ENCODE measurements around the gene UBE2L3.
"Not testable (repeated sequence)": the region's sequence is repeated elsewhere in the genome, so short reads cannot be mapped to it uniquely, and the experiment has no call there.

The UBE2L3 gene

DNA sequence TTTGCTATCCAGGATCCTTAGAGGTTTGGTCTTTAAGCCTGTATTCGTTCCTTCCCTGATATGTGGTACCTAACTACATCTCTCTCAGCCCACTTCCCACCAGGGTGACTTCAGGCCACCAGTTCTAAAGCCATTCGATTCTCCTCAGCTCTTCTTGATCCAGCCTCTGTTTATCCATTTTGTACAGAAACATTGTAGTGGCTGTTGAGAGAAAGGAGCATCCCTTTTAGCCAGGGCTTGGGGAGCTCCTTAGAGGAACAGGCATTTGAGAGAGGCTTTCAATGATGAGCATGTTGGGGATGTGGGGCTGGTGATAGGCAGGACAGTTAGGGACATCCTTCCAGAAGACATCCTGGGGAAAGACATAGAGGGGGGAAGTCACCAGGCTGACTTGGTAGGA lies 17.9 kb downstream of the UBE2L3 start:
- H3K27ac Mint-ChIP-seq: peak overlapping the region; percentile 1
- ATAC-seq (ENCODE audit: low read depth): no peak
- peaks cover 28% of the 10 kb centered on the region for H3K4me1 Mint-ChIP-seq
- DNase-seq (ENCODE audit: low spot score in 2 of 2): no peak
- H3K4me3 Mint-ChIP-seq: no peak overlapping the region
- peaks cover 4% of the 10 kb centered on the region for H3K36me3 Mint-ChIP-seq
- H3K9me3 Mint-ChIP-seq: no peaks in the 10 kb centered on the region
- no peaks in the 10 kb centered on the region for H3K27me3 Mint-ChIP-seq

GRCh38 chr22:21587803-21588611 lies 20.5 kb downstream of the UBE2L3 start:
- peak; percentile 85 for ATAC-seq (ENCODE audit: low read depth)
- Mint-ChIP-seq H3K9me3 (no peaks in the 10 kb centered on the region), H3K27ac (peak overlapping the region; percentile 81), H3K4me1 (peaks cover 41% of the 10 kb centered on the region), H3K4me3 (peak overlapping the region; percentile 60), H3K27me3 (no peaks in the 10 kb centered on the region), H3K36me3 (peaks cover 6% of the 10 kb centered on the region)
- peak; percentile 30 to 43 for DNase-seq (ENCODE audit: low spot score in 2 of 2)

GRCh38 chr22:21589396-21589795 lies 21.9 kb downstream of the UBE2L3 start:
- no peak overlapping the region for H3K4me3 Mint-ChIP-seq
- no peak overlapping the region for H3K27ac Mint-ChIP-seq
- peaks cover 19% of the 10 kb centered on the region for H3K36me3 Mint-ChIP-seq
- H3K4me1 Mint-ChIP-seq: peaks cover 50% of the 10 kb centered on the region
- DNase-seq (ENCODE audit: low spot score in 2 of 2) (no peak), ATAC-seq (ENCODE audit: low read depth) (no peak)
- no peaks in the 10 kb centered on the region for H3K27me3 Mint-ChIP-seq
- no peaks in the 10 kb centered on the region for H3K9me3 Mint-ChIP-seq

GRCh38 chr22:21590809-21591641 lies 23.5 kb downstream of the UBE2L3 start:
- ATAC-seq (ENCODE audit: low read depth) (peak; percentile 66), DNase-seq (ENCODE audit: low spot score in 2 of 2) (peak in 1 of 2 donors; percentile 44)
- Mint-ChIP-seq H3K4me1 (peaks cover 45% of the 10 kb centered on the region), H3K9me3 (no peaks in the 10 kb centered on the region), H3K27me3 (no peaks in the 10 kb centered on the region), H3K4me3 (peak overlapping the region; percentile 49), H3K27ac (peak overlapping the region; percentile 71), H3K36me3 (peaks cover 28% of the 10 kb centered on the region)

DNA sequence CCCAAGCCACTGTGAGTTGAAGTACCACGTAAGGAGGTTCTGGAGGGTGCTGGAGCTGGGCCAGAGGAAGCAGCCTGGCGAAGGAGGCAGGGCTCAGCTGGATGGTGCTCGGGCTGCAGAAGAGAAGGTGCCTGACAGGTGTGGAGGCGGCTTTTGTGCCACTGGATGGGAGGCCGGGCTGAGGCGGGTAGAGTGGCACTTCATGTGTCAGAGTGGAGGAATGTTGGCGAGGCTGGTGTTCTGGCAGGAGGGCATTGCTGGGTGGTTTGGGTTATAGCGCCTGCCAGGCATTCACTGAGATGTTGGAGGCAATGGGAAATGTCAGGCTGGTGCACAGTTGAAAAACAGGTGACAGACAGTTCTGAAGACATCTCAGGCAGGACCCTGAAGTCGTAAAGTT lies 24.2 kb downstream of the UBE2L3 start:
- Mint-ChIP-seq H3K27me3 (no peaks in the 10 kb centered on the region), H3K4me3 (no peak overlapping the region), H3K27ac (peak overlapping the region; percentile 71), H3K36me3 (peaks cover 30% of the 10 kb centered on the region), H3K4me1 (peaks cover 45% of the 10 kb centered on the region), H3K9me3 (no peaks in the 10 kb centered on the region)
- DNase-seq (ENCODE audit: low spot score in 2 of 2) (no peak), ATAC-seq (ENCODE audit: low read depth) (no peak)

- DNase-seq (ENCODE audit: low spot score in 2 of 2): no peak
- no peaks in the 10 kb centered on the region for H3K27me3 Mint-ChIP-seq
- H3K4me1 Mint-ChIP-seq: peaks cover 43% of the 10 kb centered on the region
- no peaks in the 10 kb centered on the region for H3K9me3 Mint-ChIP-seq
- ATAC-seq (ENCODE audit: low read depth): no peak
- H3K4me3 Mint-ChIP-seq: no peak overlapping the region
- H3K27ac Mint-ChIP-seq: no peak overlapping the region
- peaks cover 32% of the 10 kb centered on the region for H3K36me3 Mint-ChIP-seq
Observed at GRCh38 chr22:21592422-21592821, 24.9 kb downstream of the UBE2L3 start.

- no peaks in the 10 kb centered on the region for H3K27me3 Mint-ChIP-seq
- peaks cover 38% of the 10 kb centered on the region for H3K4me1 Mint-ChIP-seq
- H3K36me3 Mint-ChIP-seq: peaks cover 35% of the 10 kb centered on the region
- ATAC-seq (ENCODE audit: low read depth) (no peak), DNase-seq (ENCODE audit: low spot score in 2 of 2) (no peak)
- no peaks in the 10 kb centered on the region for H3K9me3 Mint-ChIP-seq
- peak overlapping the region; percentile 54 for H3K27ac Mint-ChIP-seq
- H3K4me3 Mint-ChIP-seq: no peak overlapping the region
Observed at GRCh38 chr22:21593406-21594232, 26.1 kb downstream of the UBE2L3 start.

DNA sequence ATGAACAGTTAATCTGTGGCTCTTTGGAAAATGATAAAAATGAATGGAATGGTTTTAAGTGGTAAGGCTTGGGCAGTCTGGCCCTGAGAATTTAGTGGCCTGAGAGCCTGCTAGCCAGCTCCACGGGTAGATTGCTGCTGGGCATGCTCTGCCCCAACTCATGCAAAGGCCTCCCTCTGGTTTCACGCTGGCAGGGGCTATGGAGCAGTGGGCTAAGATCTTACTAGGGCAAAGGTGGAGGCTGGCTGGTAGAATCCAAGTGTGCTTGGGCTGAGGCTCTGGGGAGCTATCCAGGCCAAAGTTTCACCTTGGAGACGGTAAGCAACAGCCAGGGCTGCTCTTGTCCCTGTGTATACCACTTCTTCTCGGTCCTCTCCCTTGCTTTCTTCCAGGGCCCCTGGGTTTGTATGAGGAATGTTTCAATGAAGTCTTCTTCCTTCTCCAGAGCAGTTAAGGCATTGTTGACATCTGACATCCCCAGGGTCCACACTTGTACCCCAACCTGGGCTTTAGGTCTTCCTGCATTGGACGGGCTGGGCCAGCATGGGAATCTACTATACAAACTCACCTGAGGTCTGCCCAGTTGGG lies 27.4 kb downstream of the UBE2L3 start:
- Mint-ChIP-seq H3K4me1 (peaks cover 35% of the 10 kb centered on the region), H3K27me3 (no peaks in the 10 kb centered on the region), H3K4me3 (no peak overlapping the region), H3K36me3 (peaks cover 41% of the 10 kb centered on the region), H3K27ac (no peak overlapping the region), H3K9me3 (no peaks in the 10 kb centered on the region)
- ATAC-seq (ENCODE audit: low read depth) (no peak), DNase-seq (ENCODE audit: low spot score in 2 of 2) (no peak)

- H3K36me3 Mint-ChIP-seq: peaks cover 40% of the 10 kb centered on the region
- not testable (repeated sequence) for DNase-seq (ENCODE audit: low spot score in 2 of 2); ATAC-seq (ENCODE audit: low read depth); H3K4me3 Mint-ChIP-seq; H3K9me3 Mint-ChIP-seq; H3K27me3 Mint-ChIP-seq; H3K27ac Mint-ChIP-seq
- peaks cover 22% of the 10 kb centered on the region for H3K4me1 Mint-ChIP-seq
Observed at GRCh38 chr22:21596356-21597135, 29.0 kb downstream of the UBE2L3 start.

DNA sequence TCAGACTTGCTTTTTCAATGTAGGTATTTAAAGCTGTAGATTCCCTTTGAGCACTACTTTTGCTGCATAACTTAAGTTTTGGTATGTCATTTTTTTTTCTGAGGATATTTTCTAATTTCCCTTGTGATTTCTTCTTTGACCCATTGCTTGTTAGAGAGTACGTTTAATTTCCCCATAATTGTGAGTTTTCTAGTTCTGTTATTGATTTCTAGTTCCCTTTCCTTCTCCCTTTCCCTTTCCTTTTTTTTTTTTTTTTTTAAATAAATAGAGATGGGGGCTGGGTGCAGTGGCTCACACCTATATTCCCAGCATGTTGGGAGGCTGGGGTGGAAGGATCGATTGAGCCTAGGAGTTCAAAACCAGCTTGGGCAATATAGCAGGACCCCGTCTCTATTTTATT lies 30.8 kb downstream of the UBE2L3 start:
- peak overlapping the region; percentile 2 for H3K27ac Mint-ChIP-seq

DNA sequence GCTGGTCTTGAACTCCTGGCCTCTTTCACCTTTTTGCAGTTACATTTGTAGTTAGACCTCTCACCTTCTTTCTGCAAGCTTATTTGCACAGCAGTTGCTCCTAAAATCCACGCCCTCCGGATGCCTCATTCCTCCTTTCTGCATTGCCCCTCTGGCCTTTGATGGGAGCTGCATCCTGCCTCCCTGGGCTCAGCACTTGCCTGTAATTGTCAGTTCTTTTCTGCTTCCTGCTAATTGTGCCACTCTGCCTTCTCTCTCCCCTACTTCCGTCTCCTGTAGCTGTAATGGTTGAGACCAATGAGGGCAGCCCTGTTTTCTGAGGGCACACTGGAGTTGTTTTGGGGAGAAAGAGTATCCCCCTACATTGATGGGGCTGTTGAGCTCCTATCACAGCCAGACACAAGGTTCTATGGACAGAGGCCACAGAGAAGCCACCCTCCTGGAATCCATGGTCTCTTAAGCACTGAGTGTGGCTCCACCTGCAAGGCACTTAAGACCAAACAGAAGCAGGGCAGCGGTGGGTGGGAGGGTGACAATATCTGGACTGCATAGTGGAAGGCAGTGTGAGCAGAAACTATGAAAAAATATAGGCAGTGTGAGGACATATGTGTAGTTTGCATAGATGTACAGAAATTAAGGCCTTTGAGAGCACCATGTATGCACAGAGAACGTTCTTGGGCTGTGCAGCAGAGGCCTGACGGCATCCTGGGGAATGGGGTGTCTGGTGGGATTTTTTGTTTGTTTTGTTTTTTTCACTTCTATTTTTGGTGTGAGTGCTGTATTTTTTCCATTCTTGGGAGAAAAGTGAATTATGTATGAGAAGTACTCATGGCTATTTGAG lies 31.8 kb downstream of the UBE2L3 start:
- no peak for ATAC-seq (ENCODE audit: low read depth)
- H3K36me3 Mint-ChIP-seq: peaks cover 28% of the 10 kb centered on the region
- H3K4me1 Mint-ChIP-seq: peaks cover 15% of the 10 kb centered on the region
- H3K9me3 Mint-ChIP-seq: no peaks in the 10 kb centered on the region
- no peak for DNase-seq (ENCODE audit: low spot score in 2 of 2)
- no peaks in the 10 kb centered on the region for H3K27me3 Mint-ChIP-seq
- H3K27ac Mint-ChIP-seq: peak overlapping the region; percentile 24
- peak overlapping the region; percentile 11 for H3K4me3 Mint-ChIP-seq

More for the DNA sequence above, 30.8 kb downstream of the UBE2L3 start:
- no peaks in the 10 kb centered on the region for H3K27me3 Mint-ChIP-seq
- H3K4me3 Mint-ChIP-seq: no peak overlapping the region
- H3K4me1 Mint-ChIP-seq: peaks cover 23% of the 10 kb centered on the region
- no peaks in the 10 kb centered on the region for H3K9me3 Mint-ChIP-seq
- DNase-seq (ENCODE audit: low spot score in 2 of 2) (no peak), ATAC-seq (ENCODE audit: low read depth) (no peak)
- H3K36me3 Mint-ChIP-seq: peaks cover 38% of the 10 kb centered on the region

DNA sequence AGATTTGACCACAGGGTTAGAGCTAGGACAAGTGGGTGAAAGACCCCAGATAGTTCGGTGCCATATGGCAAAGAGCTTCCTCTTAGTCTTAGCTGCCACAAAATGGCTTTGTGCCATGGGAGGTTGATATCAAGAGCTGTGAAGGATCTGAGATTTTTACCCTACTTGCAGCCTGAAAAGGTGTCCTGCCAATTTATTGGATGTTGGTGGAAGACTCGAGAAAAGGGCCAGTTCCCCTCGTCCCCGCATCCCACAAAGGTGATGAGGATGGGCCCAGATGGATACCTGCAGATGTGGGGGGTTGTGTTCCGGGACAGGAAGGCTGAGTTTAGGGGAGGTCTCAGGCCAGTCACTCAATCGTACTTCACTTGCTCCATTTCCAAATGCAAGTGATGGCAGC lies 35.1 kb downstream of the UBE2L3 start:
- ATAC-seq (ENCODE audit: low read depth) (no peak), DNase-seq (ENCODE audit: low spot score in 2 of 2) (no peak)
- Mint-ChIP-seq H3K36me3 (peaks cover 9% of the 10 kb centered on the region), H3K9me3 (no peaks in the 10 kb centered on the region), H3K4me1 (peaks cover 27% of the 10 kb centered on the region), H3K27ac (peak overlapping the region; percentile 72), H3K27me3 (no peaks in the 10 kb centered on the region), H3K4me3 (no peak overlapping the region)

All from memory B cell (primary cell).